Fibroblast of skin of left biceps (primary cell): ENCODE measurements around the gene HNF1B.

Source experiments
- DNase-seq, 2 experiments: peaks; one replicate each; pipeline ENCODE4 v3.0.0-alpha.2; 2013; ENCODE audit warnings: low read depth in 2 of 2

HNF1B gene

GRCh38 chr17:37671824-37672547, 72.9 kb downstream of the HNF1B start:
- DNase-seq: peak; percentile 82 to 84

DNA sequence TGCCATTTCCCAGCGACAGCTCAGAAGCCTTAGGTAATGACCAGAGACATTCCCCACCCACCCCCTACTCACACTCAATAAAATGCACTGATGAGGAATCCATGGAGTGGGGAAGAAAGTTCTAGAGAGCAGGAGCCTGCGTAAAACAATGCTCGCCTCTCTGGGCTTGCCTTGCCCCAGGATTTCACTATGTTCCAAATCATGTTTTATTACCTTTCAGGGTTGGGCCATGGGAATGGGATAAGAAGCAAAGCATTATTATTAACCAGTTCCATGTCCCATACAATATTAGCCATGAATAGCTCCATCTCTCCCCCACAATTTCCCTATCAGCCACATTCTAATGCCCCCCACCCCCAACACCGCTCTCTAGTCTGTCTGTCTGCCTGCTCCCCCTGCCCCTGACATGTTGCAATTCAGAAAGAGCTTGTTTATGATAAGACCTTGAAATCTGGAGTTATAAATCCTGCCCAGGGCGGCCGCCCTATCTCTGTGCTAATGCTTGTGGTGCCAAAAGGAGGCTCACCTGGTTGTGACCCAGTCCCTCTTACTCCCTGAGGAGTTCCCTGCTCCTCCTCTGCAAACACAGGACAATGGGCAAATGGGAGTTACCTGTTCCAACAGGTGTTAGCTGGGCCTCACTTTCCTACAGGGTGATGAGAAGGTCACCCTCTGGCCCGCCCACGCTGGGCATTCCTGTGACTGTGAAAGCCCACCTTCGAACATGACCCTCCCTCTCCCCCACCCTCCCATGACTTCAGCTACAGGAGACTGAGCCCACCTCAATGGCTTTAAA, 73.6 kb downstream of the HNF1B start:
- DNase-seq: no peak

DNA sequence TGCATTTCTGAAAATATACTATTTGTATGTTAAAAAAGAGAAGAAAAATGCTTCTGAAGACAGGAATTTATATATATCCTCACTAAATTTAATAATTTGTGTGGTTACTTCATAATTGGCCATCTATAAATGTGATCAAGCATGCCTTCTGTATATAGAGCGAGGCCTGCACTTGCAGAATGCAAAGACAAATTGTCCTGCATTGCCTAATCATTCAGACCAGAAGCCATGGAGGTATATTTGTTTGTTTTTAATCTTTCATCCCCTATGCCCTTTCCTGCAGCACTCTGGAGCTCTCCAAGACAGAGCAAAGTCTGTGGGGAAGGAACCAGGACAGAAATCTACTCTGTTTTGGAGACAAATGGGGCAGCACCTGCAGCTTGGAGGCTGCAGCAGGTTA, 77.8 kb downstream of the HNF1B start:
- DNase-seq: no peak

DNA sequence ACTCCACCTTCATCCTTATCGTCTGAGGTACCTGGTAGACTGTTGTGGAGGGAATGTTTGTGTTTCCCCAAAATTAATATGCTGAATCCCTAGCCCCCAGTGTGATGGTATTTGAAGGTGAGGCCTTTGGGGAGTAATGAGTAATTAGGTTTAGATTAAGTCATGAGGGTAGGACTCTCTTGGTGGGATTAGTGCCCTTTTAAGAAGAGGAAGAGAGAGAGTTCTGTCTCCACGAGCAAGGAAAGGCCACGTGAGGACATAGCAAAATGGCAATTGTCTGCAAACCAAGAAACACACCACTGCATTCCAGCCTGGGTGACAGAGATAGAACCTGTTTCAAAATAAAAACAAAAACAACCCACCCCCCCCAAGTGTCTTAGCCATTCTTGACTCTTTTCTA, 80.6 kb downstream of the HNF1B start:
- no peak for DNase-seq

- DNase-seq: no peak
These were observed 82.5 kb downstream of the HNF1B start for GRCh38 chr17:37662353-37662752.

DNA sequence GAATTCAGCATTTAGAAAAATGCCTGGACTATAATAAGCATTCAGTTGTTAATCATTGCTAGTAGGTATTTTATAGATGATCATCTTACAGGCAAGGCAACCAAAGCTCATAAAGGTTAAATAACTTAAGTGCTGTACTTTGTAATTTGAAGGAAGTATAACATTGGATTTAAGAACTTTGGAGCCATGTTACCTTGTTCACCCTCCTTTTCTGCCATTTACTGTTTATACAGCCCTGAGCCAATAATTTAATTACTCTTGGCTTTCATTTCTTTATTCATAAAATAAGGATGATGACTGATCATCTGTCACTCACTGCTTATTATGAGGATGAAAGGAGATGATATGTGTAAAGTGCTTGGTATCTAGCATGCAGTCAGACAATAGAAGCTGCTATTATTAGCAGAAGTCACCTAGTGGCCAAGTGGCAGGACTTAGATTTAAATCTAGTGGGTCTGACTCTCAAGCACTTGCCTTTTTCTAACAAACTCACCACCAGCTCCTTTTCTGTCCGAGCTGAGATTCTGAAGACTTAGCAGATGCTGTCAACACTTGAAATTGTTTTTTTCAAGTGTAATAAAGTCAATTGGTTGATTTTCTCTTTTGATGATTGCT, 83.4 kb downstream of the HNF1B start:
- DNase-seq: no peak

DNA sequence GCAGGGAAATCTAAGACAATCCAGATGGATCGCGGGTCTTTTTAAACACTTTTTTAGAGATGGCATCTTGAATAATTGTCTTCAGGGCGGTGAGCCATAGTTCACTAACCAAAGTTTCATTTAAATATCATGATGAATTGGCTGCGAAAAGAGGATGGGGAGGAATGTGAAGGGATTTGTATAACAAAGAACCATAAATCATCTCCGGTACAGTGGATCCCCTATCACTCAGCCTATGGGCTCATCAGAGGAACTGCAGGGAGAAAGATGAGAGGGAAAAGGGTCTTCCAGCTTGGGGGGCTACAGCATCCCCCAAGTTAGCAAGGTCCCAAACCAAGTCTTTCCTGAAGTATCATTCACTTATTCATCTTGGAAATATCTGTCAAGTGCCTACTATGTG, 84.9 kb downstream of the HNF1B start:
- no peak for DNase-seq

- no peak for DNase-seq
These were observed 87.7 kb downstream of the HNF1B start for GRCh38 chr17:37657202-37657601.

DNA sequence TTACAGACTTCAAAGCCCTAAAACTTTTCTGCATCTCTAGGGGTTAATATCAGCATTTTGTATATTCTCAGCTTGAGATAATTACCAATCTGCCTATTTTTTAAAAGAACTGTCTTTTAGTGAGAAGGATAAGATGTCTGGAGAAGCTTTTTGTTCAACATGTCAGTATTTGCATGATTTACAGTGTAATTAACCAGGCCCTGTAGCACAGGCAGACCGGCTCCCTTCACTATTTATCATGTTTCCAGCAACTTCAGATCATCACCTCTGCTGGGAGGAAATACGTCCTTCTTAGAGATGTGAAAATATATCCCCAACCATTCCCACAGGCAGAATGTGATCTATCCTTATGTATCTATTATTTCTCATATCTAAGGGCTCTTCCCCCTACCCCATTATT, 93.0 kb downstream of the HNF1B start:
- DNase-seq: no peak

GRCh38 chr17:37650419-37651003, 94.3 kb downstream of the HNF1B start:
- no peak for DNase-seq

DNA sequence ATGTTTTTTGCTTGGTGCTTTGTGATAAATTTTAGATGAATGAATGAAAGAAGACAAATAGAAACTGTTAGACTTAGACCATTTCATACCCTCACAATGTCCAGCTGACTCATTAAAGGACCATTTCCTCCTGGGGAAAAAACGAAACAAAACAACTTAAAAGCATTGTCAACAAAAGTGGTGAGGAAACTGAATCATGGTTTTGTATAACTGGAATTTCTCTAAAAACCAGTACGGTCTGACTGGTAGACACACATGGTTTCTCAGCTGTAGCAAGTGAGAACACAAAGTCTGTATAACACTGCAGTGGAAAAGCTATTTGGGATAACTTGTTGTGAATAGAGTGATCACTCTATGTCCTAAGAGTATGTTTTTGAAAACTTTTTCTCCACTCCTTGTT, 96.3 kb downstream of the HNF1B start:
- no peak for DNase-seq

GRCh38 chr17:37647856-37648255, 97.0 kb downstream of the HNF1B start:
- DNase-seq: no peak

DNA sequence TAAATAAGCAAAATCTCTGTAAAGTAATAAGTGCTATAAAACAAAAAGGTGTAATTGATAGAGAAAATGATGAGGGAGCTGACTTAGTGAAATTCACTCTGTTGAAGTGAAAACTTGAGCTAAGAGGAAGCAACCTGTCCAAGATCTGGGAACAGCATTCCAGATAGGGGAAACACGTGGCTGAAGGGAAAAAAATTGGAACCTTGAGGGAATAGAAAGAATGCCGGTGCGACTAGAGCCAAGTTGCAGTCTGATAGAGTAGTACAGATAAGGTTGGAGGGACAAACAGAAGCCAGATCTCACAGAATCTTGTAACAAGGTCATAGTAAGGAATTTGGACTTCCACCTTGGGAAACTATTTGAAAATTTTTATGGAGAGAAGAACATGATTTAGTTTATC, 101.0 kb downstream of the HNF1B start:
- no peak for DNase-seq

DNA sequence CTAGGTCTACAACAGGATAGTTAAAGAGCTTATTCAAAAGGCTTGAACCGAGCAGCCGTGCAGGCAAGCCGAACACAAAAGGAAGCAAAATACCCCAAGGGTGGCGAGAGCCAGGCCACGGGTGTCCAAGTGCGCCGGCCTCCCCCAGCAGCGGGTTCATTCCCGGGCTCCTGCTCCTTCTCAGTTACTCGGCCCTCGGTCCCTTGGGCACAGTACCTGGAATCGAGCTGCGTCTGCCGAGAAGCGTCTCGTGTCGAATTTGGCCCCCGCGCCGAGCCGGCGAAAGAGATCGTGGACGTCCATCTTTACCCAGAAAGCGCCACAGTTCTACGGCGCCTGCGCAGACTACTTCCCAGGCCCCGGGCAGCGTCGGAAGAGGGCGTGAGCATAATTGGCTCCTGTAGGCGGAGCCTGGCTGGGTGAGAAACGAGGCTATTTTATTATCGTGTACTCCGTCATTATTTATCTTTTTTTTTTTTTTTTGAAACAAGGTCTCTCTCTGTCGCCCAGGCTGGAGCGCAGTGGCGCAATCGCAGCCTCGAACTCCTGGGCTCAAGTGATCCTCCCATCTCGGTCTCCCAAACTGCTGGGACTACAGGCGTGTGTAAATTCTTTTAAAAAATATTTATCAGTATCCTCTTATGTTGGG, 101.6 kb downstream of the HNF1B start, which contains the start of gene DDX52:
DDX52 (minus strand) TSS at position 329 of the 649 bp plus-strand sequence; CDS start at position 303, 26 bp downstream.
- DNase-seq: peak; percentile 64 to 67

- DNase-seq: no peak
These were observed 102.2 kb downstream of the HNF1B start for GRCh38 chr17:37642681-37643080.

DNA sequence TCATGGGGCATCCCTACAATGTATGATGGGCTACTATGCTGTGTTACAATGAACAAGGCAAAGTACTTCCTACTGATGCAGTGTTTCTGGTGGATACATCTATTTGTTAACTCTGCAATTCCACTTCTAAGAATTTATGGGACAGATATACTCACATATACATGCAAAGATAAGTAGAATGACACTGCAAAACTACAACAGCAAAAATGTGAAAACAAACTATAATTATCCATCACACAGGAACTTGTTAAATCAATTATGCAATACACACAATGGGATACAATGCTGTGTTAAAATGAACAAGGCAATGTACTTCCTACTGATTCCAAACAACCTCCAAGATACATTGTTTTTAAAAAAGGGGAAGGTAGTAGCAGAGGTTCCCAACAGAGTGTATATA, 104.8 kb downstream of the HNF1B start:
- DNase-seq: no peak

DNA sequence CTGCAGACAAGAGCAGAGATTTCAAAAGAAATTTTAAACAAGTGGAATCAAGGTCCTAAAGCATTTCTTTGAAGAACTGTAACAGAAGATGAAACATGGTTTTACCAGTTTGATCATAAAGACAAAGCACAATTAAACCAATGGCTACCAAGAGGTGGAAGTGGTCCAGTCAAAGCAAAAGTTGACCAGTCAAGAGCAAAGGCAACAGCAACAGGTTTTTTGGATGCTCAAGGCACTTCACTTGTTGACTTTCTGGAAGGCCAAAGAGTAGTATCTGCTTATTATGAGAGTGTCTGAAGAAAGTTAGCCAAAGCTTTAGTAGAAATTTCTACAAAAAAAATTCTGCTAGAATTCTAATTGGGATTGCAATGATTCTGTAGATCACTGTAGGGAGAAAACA, 106.9 kb downstream of the HNF1B start:
- no peak for DNase-seq
